HG03066 (cell line): ENCODE measurements around the gene TAGAP.
"Not testable (repeated sequence)": the region's sequence is repeated elsewhere in the genome, so short reads cannot be mapped to it uniquely, and the experiment has no call there.

Experiments used
- ATAC-seq: cut with Tn5 transposase; IDR thresholded peaks from one replicate; pipeline ENCODE4 v1.9.1; 2021; ENCODE audit warnings: low read depth; ENCODE audit not compliant: unreplicated experiment

The TAGAP gene

GRCh38 chr6:159047891-159048685, 3.3 kb upstream of the TAGAP start:
- ATAC-seq, result no peak

- ATAC-seq, result no peak
Measured at GRCh38 chr6:159045801-159046200, 1.0 kb upstream of the TAGAP start.

GRCh38 chr6:159043947-159044346, 844 bp downstream of the TAGAP start:
- ATAC-seq, result no peak

GRCh38 chr6:159043251-159043650, 1.5 kb downstream of the TAGAP start:
- ATAC-seq, result no peak

GRCh38 chr6:159042826-159043181, 2.0 kb downstream of the TAGAP start:
- ATAC-seq, result no peak

- ATAC-seq, result peak; percentile 29
Measured at GRCh38 chr6:159042003-159042825, 2.6 kb downstream of the TAGAP start.

GRCh38 chr6:159041181-159041580, 3.6 kb downstream of the TAGAP start:
- no peak for ATAC-seq

- no peak for ATAC-seq
Measured at GRCh38 chr6:159039885-159040258, 4.9 kb downstream of the TAGAP start.

- ATAC-seq, result peak; percentile 81
Measured at GRCh38 chr6:159038914-159039884, 5.6 kb downstream of the TAGAP start.

GRCh38 chr6:159038318-159038717, 6.5 kb downstream of the TAGAP start:
- ATAC-seq, result not testable (repeated sequence)

- no peak for ATAC-seq
Measured at GRCh38 chr6:159037756-159038290, 7.0 kb downstream of the TAGAP start.

- no peak for ATAC-seq
Measured at GRCh38 chr6:159036673-159037072, 8.1 kb downstream of the TAGAP start.

GRCh38 chr6:159035891-159036290, 8.9 kb downstream of the TAGAP start:
- no peak for ATAC-seq

- ATAC-seq, result peak; percentile 59
Measured at GRCh38 chr6:159033160-159034049, 11.4 kb downstream of the TAGAP start.

- no peak for ATAC-seq
Measured at GRCh38 chr6:159031846-159032245, 12.9 kb downstream of the TAGAP start.

- ATAC-seq, result no peak
Measured at GRCh38 chr6:159030168-159030567, 14.6 kb downstream of the TAGAP start.

- ATAC-seq, result not testable (repeated sequence)
Measured at GRCh38 chr6:159025224-159025623, 19.6 kb downstream of the TAGAP start.

- ATAC-seq, result no peak
Measured at GRCh38 chr6:159023893-159024292, 20.9 kb downstream of the TAGAP start.

- ATAC-seq, result no peak
Measured at GRCh38 chr6:159020011-159020410, 24.8 kb downstream of the TAGAP start.
